Fibroblast of skin of left quadriceps (primary cell): ENCODE results near the gene INSYN2A.
A peak's percentile ranks its signal among the peaks of the same experiment; 100 is the strongest.

Source experiments
- DNase-seq, 2 experiments: peaks; one replicate each; pipeline ENCODE4 v3.0.0-alpha.2; 2013; ENCODE audit warnings: low read depth in 2 of 2

The INSYN2A gene

DNA sequence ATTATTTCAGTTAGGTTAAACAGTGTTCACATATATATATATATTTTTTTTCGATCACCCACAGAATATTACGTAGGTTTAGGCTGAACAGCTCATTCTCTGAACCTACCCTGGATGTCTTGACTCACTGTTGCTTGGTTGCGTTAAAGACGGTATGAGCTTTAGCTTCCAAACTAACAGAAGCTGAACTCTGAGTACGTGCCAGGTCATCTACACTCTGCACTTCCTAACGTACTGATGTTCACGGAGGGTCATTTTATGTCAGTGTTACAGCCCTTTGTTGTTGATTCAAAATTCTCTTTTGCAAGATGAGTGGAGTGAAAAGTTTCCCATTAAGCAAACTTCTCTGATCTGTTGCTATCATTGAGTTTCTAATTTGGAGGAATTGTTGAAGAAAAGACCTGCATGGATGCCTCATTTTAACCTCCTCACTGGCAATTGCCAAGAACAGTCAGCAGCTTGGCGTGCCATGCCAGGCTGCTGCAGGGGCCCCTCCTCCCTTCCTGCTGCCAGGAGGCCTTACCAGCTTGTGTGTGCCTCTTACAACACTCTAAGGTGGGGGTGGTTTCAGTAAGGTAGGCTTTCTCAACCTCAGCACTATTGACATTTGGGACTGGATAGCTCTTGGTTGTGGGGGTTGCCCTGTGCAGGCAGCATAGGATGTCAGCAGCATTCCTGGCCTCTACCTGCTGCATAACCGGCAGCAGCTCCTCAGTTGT is 44.3 kb downstream of the INSYN2A start:
- DNase-seq: no peak

DNA sequence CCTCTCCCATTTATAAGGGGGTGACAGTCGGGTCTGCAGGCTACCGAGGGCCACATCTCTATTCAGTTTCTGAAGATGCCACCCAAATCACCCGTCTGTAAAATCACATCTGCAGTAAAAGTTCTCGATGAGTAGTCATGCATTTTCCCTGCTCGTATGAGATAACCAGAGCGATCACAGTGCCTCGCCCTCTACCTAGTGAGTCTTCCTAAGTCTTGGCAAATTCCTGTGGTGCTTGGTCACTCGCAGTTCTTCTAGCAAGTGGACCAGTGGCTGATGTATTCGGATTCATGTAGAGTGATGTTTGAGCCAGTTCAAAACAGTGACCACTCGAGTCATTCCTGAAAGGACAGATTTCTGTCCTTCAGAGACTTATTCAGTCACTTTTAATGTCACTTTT is 44.9 kb downstream of the INSYN2A start:
- DNase-seq: no peak

DNA sequence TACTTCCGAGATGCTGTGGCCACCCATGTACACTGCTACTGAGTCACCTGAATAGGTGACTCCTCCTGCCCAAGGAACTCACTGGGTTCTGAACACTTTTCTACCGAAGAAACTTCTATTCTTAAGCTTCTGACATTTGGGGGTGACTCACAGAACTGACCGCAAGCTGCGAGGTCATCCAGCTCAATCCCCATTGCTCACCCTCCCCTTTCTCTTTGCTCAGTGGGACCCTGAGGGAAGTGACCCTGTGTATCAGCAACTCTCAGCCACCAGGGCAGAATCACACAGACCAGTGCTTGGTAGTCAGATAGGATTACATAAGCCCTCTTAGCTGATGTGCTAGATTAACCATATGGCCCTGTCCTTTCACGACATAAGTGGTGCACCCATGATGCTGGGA is 46.3 kb downstream of the INSYN2A start:
- no peak for DNase-seq

DNA sequence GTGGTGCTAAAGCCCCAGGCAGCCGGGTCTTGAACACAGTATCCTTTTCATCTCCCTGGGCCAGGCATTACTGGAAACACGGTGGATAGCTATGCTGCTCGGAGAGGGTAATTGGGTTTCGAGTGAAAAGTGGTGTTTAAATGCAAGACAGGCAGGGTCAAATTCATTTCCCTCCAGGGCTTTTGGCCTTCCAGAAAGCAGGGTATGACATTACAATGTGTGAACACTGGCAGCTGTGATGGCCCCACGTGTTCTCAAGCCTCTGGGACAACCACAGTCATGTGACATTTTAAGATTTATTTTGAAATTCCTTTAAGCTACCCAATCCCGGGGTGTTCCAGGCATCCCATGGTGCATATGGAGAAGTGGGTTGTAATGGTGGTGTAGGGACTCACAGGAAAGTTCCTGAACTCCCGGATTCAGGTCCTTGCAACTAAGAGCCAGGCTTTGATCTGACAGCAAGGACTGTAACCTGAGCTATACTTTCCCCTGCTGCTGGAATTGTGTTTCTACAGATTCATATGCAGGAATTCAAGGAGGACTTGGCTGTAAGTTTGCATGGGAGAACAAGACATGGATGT is 46.8 kb downstream of the INSYN2A start:
- no peak for DNase-seq

DNA sequence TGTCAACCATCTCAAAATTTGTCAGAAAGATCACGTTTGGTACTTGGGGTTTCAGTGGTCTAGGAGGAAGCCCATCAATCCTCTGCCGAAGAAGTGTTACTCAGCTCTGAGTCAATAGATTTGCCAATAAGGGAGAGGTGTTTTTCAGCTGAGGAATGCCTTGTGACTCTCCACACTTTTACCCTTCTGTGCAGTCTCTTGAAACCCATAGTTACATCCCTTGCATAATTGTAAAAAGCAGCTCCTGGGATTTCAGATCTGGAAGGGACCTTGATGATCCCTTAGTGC is 47.5 kb downstream of the INSYN2A start:
- DNase-seq: peak; percentile 78 to 79

DNA sequence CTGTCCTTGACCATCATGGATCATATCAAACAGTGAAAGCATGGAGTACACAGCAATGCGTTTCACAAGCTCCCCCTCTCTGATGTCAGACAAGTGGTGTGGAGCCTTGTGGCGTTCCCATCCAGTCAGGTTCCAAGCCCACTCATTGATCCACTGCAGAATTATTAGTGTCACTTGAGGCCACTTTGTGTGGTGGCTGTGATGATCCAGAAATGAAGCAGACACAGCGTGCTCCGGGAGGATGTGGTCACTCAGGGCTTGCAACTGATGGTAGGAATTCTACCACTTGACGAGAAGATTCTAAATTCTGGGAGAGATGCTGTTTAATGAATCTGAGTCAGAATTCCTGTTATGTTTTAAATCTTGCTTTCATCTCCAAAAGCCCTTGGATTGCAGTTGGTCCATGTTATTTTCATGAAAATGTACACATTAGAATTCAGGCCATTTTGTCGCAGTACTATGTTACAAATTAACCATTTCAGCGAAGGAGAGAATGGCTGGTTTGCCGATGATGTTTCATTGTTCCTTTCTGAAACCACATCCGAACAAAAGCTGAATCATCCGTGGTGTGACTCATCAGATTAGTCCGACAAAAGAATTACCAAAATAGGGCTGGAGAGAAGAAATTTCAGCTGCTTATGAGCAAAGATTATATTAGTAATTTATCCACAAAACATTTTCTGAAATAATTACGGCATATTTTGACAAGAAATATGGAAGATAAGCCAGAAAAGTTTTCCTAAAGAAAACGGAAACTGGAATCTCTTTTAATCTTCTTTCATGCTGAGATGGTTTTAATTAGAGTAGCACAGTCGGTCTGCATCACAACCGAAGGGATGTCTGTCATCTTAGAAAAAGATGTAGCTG is 48.1 kb downstream of the INSYN2A start:
- peak; percentile 83 to 85 for DNase-seq

DNA sequence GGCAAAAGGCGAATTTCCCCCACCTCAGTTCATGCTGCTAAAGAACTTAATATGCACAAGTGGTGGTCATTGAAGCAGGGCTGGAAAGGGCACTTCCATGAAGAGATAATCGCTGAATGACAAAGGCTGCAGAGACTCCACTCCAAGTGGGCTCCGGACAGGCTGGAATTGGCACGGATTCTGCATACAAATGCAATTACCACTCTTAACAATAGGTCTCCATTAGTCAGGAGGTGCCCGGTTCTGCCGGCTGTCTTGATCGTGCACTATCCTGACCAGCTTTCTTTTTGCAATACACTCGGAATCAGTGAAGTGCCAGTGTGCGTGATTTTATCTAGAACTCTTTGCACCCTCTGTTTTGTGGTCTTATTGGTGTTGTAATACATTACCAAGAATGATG is 49.7 kb downstream of the INSYN2A start:
- no peak for DNase-seq
